Fibroblast of lung (primary cell): ENCODE data around the gene AKT2. TPM values are rescaled to one million over a fixed set of nuclear protein-coding genes. Genes with fewer than 3 reads are reported as not detected.

Source experiments
- DNase-seq, 2 donors: peaks; one replicate each; pipeline versions ENCODE4 v3.0.0 to v3.0.0-alpha.2; 2010; ENCODE audit warnings: low read depth in 2 of 2
- H2AFZ ChIP-seq: 2 replicates; pipeline ENCODE4 v1.5.1; 2012; ENCODE audit warnings: low read length, control low read depth, inconsistent platforms
- H3K27ac ChIP-seq: 2 replicates; pipeline ENCODE4 v1.5.1; 2011; ENCODE audit warnings: low read length, control low read depth; ENCODE audit not compliant: insufficient read depth
- H3K27me3 ChIP-seq: 2 replicates; pipeline ENCODE4 v1.5.1; 2011; ENCODE audit warnings: mild to moderate bottlenecking, low read length; ENCODE audit not compliant: control insufficient read depth, insufficient read depth
- H3K36me3 ChIP-seq: 2 replicates; pipeline ENCODE4 v1.5.1; 2011; ENCODE audit warnings: low read length; ENCODE audit not compliant: control insufficient read depth, insufficient read depth
- H3K4me1 ChIP-seq: 2 replicates; pipeline ENCODE4 v1.5.1; 2011; ENCODE audit warnings: low read length; ENCODE audit not compliant: control insufficient read depth, insufficient read depth; ENCODE audit errors: extremely low read depth
- H3K4me2 ChIP-seq: 2 replicates; pipeline ENCODE4 v1.5.1; 2011; ENCODE audit warnings: low read length, control low read depth; ENCODE audit not compliant: insufficient read depth; ENCODE audit errors: extremely low read depth
- H3K4me3 ChIP-seq, 4 experiments: fragments of 200-600 bp in 1 of 4; sonication (generic) in 1 of 4; replicated peaks in 1 of 4; 2 replicates each; pipeline ENCODE4 v1.5.1; 2011 to 2016; ENCODE audit warnings: low read length in 4 of 4, low read depth in 3 of 4, mild to moderate bottlenecking in 3 of 4, control low read depth in 2 of 4, inconsistent platforms in 1 of 4, mixed read lengths in 1 of 4; ENCODE audit not compliant: insufficient read depth in 1 of 4; ENCODE audit errors: control extremely low read depth in 1 of 4
- H3K79me2 ChIP-seq: 2 replicates; pipeline ENCODE4 v1.5.1; 2012; ENCODE audit warnings: mild to moderate bottlenecking, low read length, inconsistent platforms; ENCODE audit not compliant: control insufficient read depth, insufficient read depth
- H3K9ac ChIP-seq: 2 replicates; pipeline ENCODE4 v1.5.1; 2011; ENCODE audit warnings: mild to moderate bottlenecking, low read length, control low read depth; ENCODE audit not compliant: insufficient read depth
- H3K9me3 ChIP-seq: 2 replicates; pipeline ENCODE4 v1.5.1; 2012; ENCODE audit warnings: low read depth, low read length; ENCODE audit not compliant: control insufficient read depth, insufficient read depth
- H4K20me1 ChIP-seq: 2 replicates; pipeline ENCODE4 v1.5.1; 2011; ENCODE audit warnings: low read length; ENCODE audit not compliant: control insufficient read depth, insufficient read depth; ENCODE audit errors: extremely low read depth
- EZH2 ChIP-seq: IDR thresholded peaks from 2 replicates; pipeline ENCODE4 v1.5.1; 2012; ENCODE audit warnings: low read length, control low read depth, mild to moderate bottlenecking; ENCODE audit errors: missing control alignments
- polyA plus RNA-seq, 2 donors: library from polyadenylated mRNA; depleted of rRNA in 1 of 2; stranded (reverse) in 1 of 2; unstranded in 1 of 2; fragments of >200 nt; gene quantifications; 2 replicates each; pipeline ENCODE4 v1.2.1, GENCODE V29; 2011 to 2012; ENCODE audit warnings: missing spikeins in 1 of 2
- total RNA-seq: library from RNA; depleted of rRNA; stranded (reverse); fragments of >200 nt; gene quantifications from 2 replicates; pipeline ENCODE4 v1.2.1, GENCODE V29; 2014
- TF ChIP-seq, protein P1 (sequence below), 2 donors: IDR thresholded peaks in 1 of 2; conservative IDR thresholded peaks in 1 of 2; 1 replicate in 1 of 2; 2 replicates in 1 of 2; pipeline ENCODE4 v1.5.1; 2011 to 2012; ENCODE audit warnings: low read length in 2 of 2, control low read depth in 1 of 2, inconsistent platforms in 1 of 2, low read depth in 1 of 2, mild to moderate bottlenecking in 1 of 2

Gene AKT2
- total and polyA plus RNA-seq, 2 donors (not counting 1 experiment from before 2014, with no cell fraction given) = 76.0 to 81.5 TPM

DNA sequence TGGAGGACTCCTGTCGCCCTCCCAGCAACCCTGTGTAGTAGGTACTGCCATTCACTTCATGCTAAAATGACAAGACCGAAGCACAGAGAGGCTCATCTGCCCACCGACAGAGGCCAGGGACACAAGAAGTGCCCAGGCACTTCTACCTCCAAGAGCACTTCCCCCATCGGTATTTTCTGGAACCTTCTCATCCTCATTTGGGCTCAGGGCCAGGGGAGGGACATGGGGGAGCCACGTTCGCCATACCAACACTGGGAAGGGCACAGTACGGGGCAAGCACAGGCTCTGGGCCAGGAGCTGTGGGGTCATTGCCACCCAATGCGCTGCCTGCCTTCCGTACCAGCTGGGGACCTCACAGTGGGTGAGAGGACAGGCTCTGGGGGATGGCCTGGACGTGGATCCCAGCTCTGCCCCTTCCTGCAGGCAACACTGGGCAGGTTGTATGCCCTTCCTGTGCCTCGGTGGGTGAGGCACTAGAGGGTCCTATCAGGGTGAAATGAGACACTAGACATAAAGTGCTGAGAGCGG lies 37.3 kb downstream of the AKT2 start:
- Histone ChIP-seq H3K4me2 (no peak overlapping the region), H3K79me2 (peaks cover 9% of the 10 kb centered on the region), H3K9ac (no peak overlapping the region), H4K20me1 (peaks cover 2% of the 10 kb centered on the region), H3K4me3 (no peak overlapping the region), H3K36me3 (peaks cover 2% of the 10 kb centered on the region), H2AFZ (no peak overlapping the region), H3K27me3 (no peaks in the 10 kb centered on the region), H3K4me1 (no peaks in the 10 kb centered on the region), H3K27ac (no peak overlapping the region), H3K9me3 (no peaks in the 10 kb centered on the region)
- DNase-seq = no peak
- TF ChIP-seq EZH2 = no peak
- TF ChIP-seq, protein P1, sequence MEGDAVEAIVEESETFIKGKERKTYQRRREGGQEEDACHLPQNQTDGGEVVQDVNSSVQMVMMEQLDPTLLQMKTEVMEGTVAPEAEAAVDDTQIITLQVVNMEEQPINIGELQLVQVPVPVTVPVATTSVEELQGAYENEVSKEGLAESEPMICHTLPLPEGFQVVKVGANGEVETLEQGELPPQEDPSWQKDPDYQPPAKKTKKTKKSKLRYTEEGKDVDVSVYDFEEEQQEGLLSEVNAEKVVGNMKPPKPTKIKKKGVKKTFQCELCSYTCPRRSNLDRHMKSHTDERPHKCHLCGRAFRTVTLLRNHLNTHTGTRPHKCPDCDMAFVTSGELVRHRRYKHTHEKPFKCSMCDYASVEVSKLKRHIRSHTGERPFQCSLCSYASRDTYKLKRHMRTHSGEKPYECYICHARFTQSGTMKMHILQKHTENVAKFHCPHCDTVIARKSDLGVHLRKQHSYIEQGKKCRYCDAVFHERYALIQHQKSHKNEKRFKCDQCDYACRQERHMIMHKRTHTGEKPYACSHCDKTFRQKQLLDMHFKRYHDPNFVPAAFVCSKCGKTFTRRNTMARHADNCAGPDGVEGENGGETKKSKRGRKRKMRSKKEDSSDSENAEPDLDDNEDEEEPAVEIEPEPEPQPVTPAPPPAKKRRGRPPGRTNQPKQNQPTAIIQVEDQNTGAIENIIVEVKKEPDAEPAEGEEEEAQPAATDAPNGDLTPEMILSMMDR (conservative IDR thresholded peaks at IDR 0.05 in 1 of 2, IDR thresholded peaks at IDR 0.05 in 1 of 2; ENCODE audit: low read depth in 1 of 2, low read length in 2 of 2) = no peak

- H3K79me2 ChIP-seq = peaks cover 7% of the 10 kb centered on the region
- H3K9me3 ChIP-seq = no peaks in the 10 kb centered on the region
These were observed 38.0 kb downstream of the AKT2 start for GRCh38 chr19:40247178-40247577.

DNA sequence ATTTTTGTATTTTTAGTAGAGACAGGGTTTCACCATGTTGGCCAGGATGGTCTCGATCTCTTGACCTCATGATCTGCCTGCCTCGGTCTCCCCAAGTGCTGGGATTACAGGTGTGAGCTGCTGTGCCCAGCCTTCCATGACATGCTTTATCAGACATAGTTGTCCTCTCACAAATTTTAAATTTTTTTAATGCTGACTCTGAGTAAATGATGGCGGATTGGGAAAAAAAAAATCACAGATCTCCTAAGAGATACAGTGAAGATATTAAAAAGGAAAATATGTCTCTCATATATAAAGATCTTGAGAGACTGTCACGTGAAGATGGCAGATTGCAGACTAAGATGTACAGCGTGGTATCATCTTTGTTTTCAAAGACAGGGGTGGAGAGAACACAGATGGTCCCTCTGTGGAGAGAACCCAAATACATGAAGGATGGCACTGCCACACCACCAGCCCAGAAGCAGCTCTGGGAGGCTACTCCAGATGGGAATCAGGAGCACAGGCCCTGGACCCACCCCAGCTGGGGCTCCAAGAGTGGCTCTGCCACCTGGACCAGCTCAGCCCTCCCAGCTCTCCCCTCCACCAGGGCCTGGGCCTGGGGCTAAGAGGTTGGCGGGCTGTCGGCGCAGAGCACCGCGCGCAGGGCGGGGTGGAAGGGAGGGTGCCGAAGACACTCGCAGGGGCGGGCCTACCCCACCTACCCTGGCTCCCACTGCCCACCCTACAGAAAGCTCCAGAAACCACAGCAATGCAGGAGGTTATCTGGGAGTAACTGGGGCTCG lies 38.7 kb downstream of the AKT2 start:
- TF ChIP-seq, protein P1 (conservative IDR thresholded peaks at IDR 0.05 in 1 of 2, IDR thresholded peaks at IDR 0.05 in 1 of 2; ENCODE audit: low read depth in 1 of 2, low read length in 2 of 2) = no peak
- Histone ChIP-seq H3K4me3 (no peak overlapping the region), H3K79me2 (peaks cover 5% of the 10 kb centered on the region), H3K4me2 (no peak overlapping the region), H3K9ac (no peak overlapping the region), H3K27ac (no peak overlapping the region), H3K27me3 (no peaks in the 10 kb centered on the region), H3K4me1 (no peaks in the 10 kb centered on the region), H3K36me3 (peaks cover 2% of the 10 kb centered on the region), H4K20me1 (no peaks in the 10 kb centered on the region), H3K9me3 (no peaks in the 10 kb centered on the region), H2AFZ (no peak overlapping the region)
- no peak for DNase-seq

More at GRCh38 chr19:40247178-40247577, 38.0 kb downstream of the AKT2 start:
- H3K4me2 ChIP-seq = no peak overlapping the region
- peaks cover 2% of the 10 kb centered on the region for H3K36me3 ChIP-seq
- DNase-seq = no peak
- no peak overlapping the region for H3K4me3 ChIP-seq
- H3K27me3 ChIP-seq = no peaks in the 10 kb centered on the region
- H3K9ac ChIP-seq = no peak overlapping the region
- H3K27ac ChIP-seq = no peak overlapping the region
- no peaks in the 10 kb centered on the region for H3K4me1 ChIP-seq
- H2AFZ ChIP-seq = no peak overlapping the region
- TF ChIP-seq, protein P1 (conservative IDR thresholded peaks at IDR 0.05 in 1 of 2, IDR thresholded peaks at IDR 0.05 in 1 of 2; ENCODE audit: low read depth in 1 of 2, low read length in 2 of 2) = no peak
- TF ChIP-seq EZH2 = no peak
- peaks cover 2% of the 10 kb centered on the region for H4K20me1 ChIP-seq
